ENCODE data around the gene LY6G6F. TPM values are rescaled to one million over a fixed set of nuclear protein-coding genes. Genes with fewer than 3 reads are reported as not detected.

LY6G6F gene
- total RNA-seq, 1 donor from 2014 or later: not detected

- no peak for TF ChIP-seq CTCF (IDR thresholded peaks at IDR 0.05)
- H3K4me3 Mint-ChIP-seq (ENCODE audit: unreplicated experiment): peak overlapping the region; percentile 100
- H3K27ac Mint-ChIP-seq (ENCODE audit: unreplicated experiment): peak overlapping the region; percentile 97
- no peaks in the 10 kb centered on the region for H3K9me3 Mint-ChIP-seq (ENCODE audit: low read depth)
- peaks cover 23% of the 10 kb centered on the region for H3K36me3 Mint-ChIP-seq (ENCODE audit: low read depth)
- peaks cover 67% of the 10 kb centered on the region for H3K4me1 Mint-ChIP-seq (ENCODE audit: low read depth)
- DNase-seq (ENCODE audit: low spot score): no peak
- H3K27me3 Mint-ChIP-seq (ENCODE audit: low read depth): no peaks in the 10 kb centered on the region
Measured at GRCh38 chr6:31733734-31734133, 27.1 kb downstream of the LY6G6F start.

- H3K4me1 Mint-ChIP-seq (ENCODE audit: low read depth): peaks cover 65% of the 10 kb centered on the region
- peak overlapping the region; percentile 100 for H3K4me3 Mint-ChIP-seq (ENCODE audit: unreplicated experiment)
- DNase-seq (ENCODE audit: low spot score): no peak
Measured at GRCh38 chr6:31734247-31734820, 27.7 kb downstream of the LY6G6F start.

GRCh38 chr6:31734821-31735406, 28.2 kb downstream of the LY6G6F start:
- Mint-ChIP-seq H3K4me3 (ENCODE audit: unreplicated experiment) (peak overlapping the region; percentile 100), H3K36me3 (ENCODE audit: low read depth) (peaks cover 23% of the 10 kb centered on the region), H3K27me3 (ENCODE audit: low read depth) (no peaks in the 10 kb centered on the region), H3K4me1 (ENCODE audit: low read depth) (peaks cover 68% of the 10 kb centered on the region), H3K9me3 (ENCODE audit: low read depth) (no peaks in the 10 kb centered on the region), H3K27ac (ENCODE audit: unreplicated experiment) (peak overlapping the region; percentile 97)
- no peak for DNase-seq (ENCODE audit: low spot score)
- TF ChIP-seq CTCF (IDR thresholded peaks at IDR 0.05): peak; percentile 7

More at GRCh38 chr6:31734247-31734820, 27.7 kb downstream of the LY6G6F start:
- Mint-ChIP-seq H3K27ac (ENCODE audit: unreplicated experiment) (peak overlapping the region; percentile 97), H3K27me3 (ENCODE audit: low read depth) (no peaks in the 10 kb centered on the region), H3K9me3 (ENCODE audit: low read depth) (no peaks in the 10 kb centered on the region), H3K36me3 (ENCODE audit: low read depth) (peaks cover 23% of the 10 kb centered on the region)
- no peak for TF ChIP-seq CTCF (IDR thresholded peaks at IDR 0.05)

- Mint-ChIP-seq H3K27me3 (ENCODE audit: low read depth) (no peaks in the 10 kb centered on the region), H3K9me3 (ENCODE audit: low read depth) (no peaks in the 10 kb centered on the region), H3K4me3 (ENCODE audit: unreplicated experiment) (peak within 1 kb of the TSS; percentile 100), H3K27ac (ENCODE audit: unreplicated experiment) (peak within 1 kb of the TSS; percentile 97), H3K4me1 (ENCODE audit: low read depth) (peaks cover 64% of the 10 kb centered on the region), H3K36me3 (ENCODE audit: low read depth) (peaks cover 23% of the 10 kb centered on the region)
- DNase-seq (ENCODE audit: low spot score): no peak
- TF ChIP-seq CTCF (IDR thresholded peaks at IDR 0.05): no peak
Measured at GRCh38 chr6:31736021-31736767, 29.5 kb downstream of the LY6G6F start, which contains the start of gene CLIC1. Gene CLIC1, minus strand, starts transcription at chr6:31736530. Its CDS starts 230 bp downstream, at chr6:31736300.

GRCh38 chr6:31736768-31737314, 30.2 kb downstream of the LY6G6F start:
- Mint-ChIP-seq H3K4me1 (ENCODE audit: low read depth) (peaks cover 61% of the 10 kb centered on the region), H3K9me3 (ENCODE audit: low read depth) (no peaks in the 10 kb centered on the region), H3K36me3 (ENCODE audit: low read depth) (peaks cover 20% of the 10 kb centered on the region), H3K27me3 (ENCODE audit: low read depth) (no peaks in the 10 kb centered on the region), H3K4me3 (ENCODE audit: unreplicated experiment) (peak overlapping the region; percentile 100), H3K27ac (ENCODE audit: unreplicated experiment) (peak overlapping the region; percentile 97)
- DNase-seq (ENCODE audit: low spot score): no peak
- no peak for TF ChIP-seq CTCF (IDR thresholded peaks at IDR 0.05)
